Breast epithelium (tissue), 4 donors: ENCODE data around the gene ATP2C1. TPM values are rescaled to one million over a fixed set of nuclear protein-coding genes. Genes with fewer than 3 reads are reported as not detected.

ENCODE experiments used
- DNase-seq, 2 donors: peaks; one replicate each; pipeline ENCODE4 v3.0.0-alpha.2; 2019; ENCODE audit warnings: low spot score in 2 of 2
- H3K27ac ChIP-seq, 2 donors: fragments of 200-600 bp; sonication (generic) in 1 of 2; one replicate each; pipeline ENCODE4 v1.5.1; 2016 to 2019; ENCODE audit warnings: mild to moderate bottlenecking in 1 of 2
- H3K27me3 ChIP-seq, 2 donors: fragments of 200-600 bp; sonication (generic) in 1 of 2; one replicate each; pipeline versions ENCODE4 v1.5.1 to v1.6.0; 2017 to 2019; ENCODE audit warnings: control low read depth in 1 of 2, mild to moderate bottlenecking in 1 of 2
- H3K36me3 ChIP-seq: fragments of 200-600 bp; one replicate; pipeline ENCODE4 v1.5.1; 2019
- H3K4me1 ChIP-seq, 2 donors: fragments of 200-600 bp; sonication (generic); one replicate each; pipeline ENCODE4 v1.5.1; 2016 to 2019; ENCODE audit warnings: control low read depth in 1 of 2
- H3K4me3 ChIP-seq, 3 donors: fragments of 200-600 bp; sonication (generic); 1 replicate in 2 of 3; 2 replicates in 1 of 3; pipeline ENCODE4 v1.5.1; 2016 to 2019; ENCODE audit warnings: mild to moderate bottlenecking in 3 of 3, moderate library complexity in 2 of 3
- H3K9me3 ChIP-seq, 2 donors: fragments of 200-600 bp; sonication (generic) in 1 of 2; one replicate each; pipeline ENCODE4 v1.5.1; 2016 to 2019; ENCODE audit warnings: control low read depth in 1 of 2
- CTCF ChIP-seq, 3 donors: fragments of 450-650 bp; IDR thresholded peaks; one replicate each; pipeline ENCODE4 v1.5.1; 2016 to 2017; ENCODE audit warnings: antibody characterized with exemption in 3 of 3, mild to moderate bottlenecking in 3 of 3, moderate library complexity in 3 of 3
- POLR2A ChIP-seq: fragments of 450-650 bp; IDR thresholded peaks from one replicate; pipeline ENCODE4 v1.6.1; 2016; ENCODE audit warnings: antibody characterized with exemption, mild to moderate bottlenecking, moderate library complexity
- POLR2AphosphoS5 ChIP-seq, 3 donors: sonication (generic); formaldehyde crosslinking; IDR thresholded peaks; one replicate each; pipeline ENCODE4 v1.6.1; 2017; ENCODE audit warnings: antibody characterized with exemption in 3 of 3
- intact Hi-C: fragments of 100-400 bp; cut with DNase I; formaldehyde crosslinking; loops from one replicate; pipeline ENCODE4 v1.15.1; 2023; ENCODE audit warnings: low total_unique reads
- total RNA-seq, 3 donors: library from RNA; depleted of rRNA; stranded (reverse); fragments of >200 nt; gene quantifications; one replicate each; pipeline ENCODE4 v1.1.0, GENCODE V29; 2016

Gene ATP2C1
- total RNA-seq, 3 donors from 2014 or later, result 59.4 to 76.4 (median 76.2) TPM

- peaks cover 4% of the 10 kb centered on the region for H3K36me3 ChIP-seq
- intact Hi-C loops, result no loop called here
Observed at GRCh38 chr3:130956721-130957120, 62.8 kb downstream of the ATP2C1 start.

GRCh38 chr3:130960139-130960795 is 66.4 kb downstream of the ATP2C1 start:
- Histone ChIP-seq H3K9me3 (no peaks in the 10 kb centered on the region), H3K4me1 (no peaks in the 10 kb centered on the region), H3K27me3 (no peaks in the 10 kb centered on the region), H3K4me3 (no peak overlapping the region), H3K27ac (no peak overlapping the region), H3K36me3 (no peaks in the 10 kb centered on the region)
- no peak for DNase-seq
- no peak for TF ChIP-seq CTCF (IDR thresholded peaks at IDR 0.05)
- no peak for TF ChIP-seq POLR2AphosphoS5 (IDR thresholded peaks at IDR 0.05)
- TF ChIP-seq POLR2A, result no peak
- intact Hi-C loops, result no loop called here

More at GRCh38 chr3:130956721-130957120, 62.8 kb downstream of the ATP2C1 start:
- Histone ChIP-seq H3K4me3 (no peak overlapping the region), H3K9me3 (no peaks in the 10 kb centered on the region), H3K4me1 (no peaks in the 10 kb centered on the region), H3K27ac (no peak overlapping the region), H3K27me3 (no peaks in the 10 kb centered on the region)
- DNase-seq, result no peak
- TF ChIP-seq POLR2AphosphoS5 (IDR thresholded peaks at IDR 0.05) (no peak), CTCF (IDR thresholded peaks at IDR 0.05) (no peak), POLR2A (no peak)

- Histone ChIP-seq H3K4me1 (no peaks in the 10 kb centered on the region), H3K9me3 (no peaks in the 10 kb centered on the region), H3K36me3 (no peaks in the 10 kb centered on the region), H3K27me3 (no peaks in the 10 kb centered on the region), H3K27ac (no peak overlapping the region), H3K4me3 (no peak overlapping the region)
- no peak for TF ChIP-seq POLR2AphosphoS5 (IDR thresholded peaks at IDR 0.05)
- no peak for TF ChIP-seq CTCF (IDR thresholded peaks at IDR 0.05)
- TF ChIP-seq POLR2A, result no peak
- intact Hi-C loops, result no loop called here
- DNase-seq, result no peak
Observed at GRCh38 chr3:130961458-130961857, 67.6 kb downstream of the ATP2C1 start.

GRCh38 chr3:130963444-130963843 is 69.6 kb downstream of the ATP2C1 start:
- TF ChIP-seq POLR2A, result no peak
- H3K4me3 ChIP-seq, result no peak overlapping the region
- H3K4me1 ChIP-seq, result no peaks in the 10 kb centered on the region
- H3K27ac ChIP-seq, result no peak overlapping the region
- no peaks in the 10 kb centered on the region for H3K36me3 ChIP-seq
- H3K9me3 ChIP-seq, result no peaks in the 10 kb centered on the region
- intact Hi-C loops, result no loop called here
- no peak for DNase-seq
- no peaks in the 10 kb centered on the region for H3K27me3 ChIP-seq

- no peak overlapping the region for H3K4me3 ChIP-seq
- no peaks in the 10 kb centered on the region for H3K9me3 ChIP-seq
- intact Hi-C loops, result no loop called here
- H3K36me3 ChIP-seq, result no peaks in the 10 kb centered on the region
- TF ChIP-seq POLR2AphosphoS5 (IDR thresholded peaks at IDR 0.05) (no peak), POLR2A (no peak), CTCF (IDR thresholded peaks at IDR 0.05) (no peak)
- no peaks in the 10 kb centered on the region for H3K4me1 ChIP-seq
- no peaks in the 10 kb centered on the region for H3K27me3 ChIP-seq
- no peak overlapping the region for H3K27ac ChIP-seq
- no peak for DNase-seq
Observed at GRCh38 chr3:130963878-130964277, 70.0 kb downstream of the ATP2C1 start.

GRCh38 chr3:130967281-130967680 is 73.4 kb downstream of the ATP2C1 start:
- Histone ChIP-seq H3K27me3 (no peaks in the 10 kb centered on the region), H3K4me3 (no peak overlapping the region), H3K4me1 (no peaks in the 10 kb centered on the region), H3K27ac (no peak overlapping the region), H3K9me3 (no peaks in the 10 kb centered on the region), H3K36me3 (no peaks in the 10 kb centered on the region)
- intact Hi-C loops, result no loop called here
- DNase-seq, result no peak
- TF ChIP-seq POLR2AphosphoS5 (IDR thresholded peaks at IDR 0.05) (no peak), POLR2A (no peak), CTCF (IDR thresholded peaks at IDR 0.05) (no peak)
